Astrocyte (in vitro differentiated cells and primary cell): ENCODE data around the gene FZR1. TPM values are rescaled to one million over a fixed set of nuclear protein-coding genes. Genes with fewer than 3 reads are reported as not detected.
"Not testable (repeated sequence)": the region's sequence is repeated elsewhere in the genome, so short reads cannot be mapped to it uniquely, and the experiment has no call there.

Source experiments
- DNase-seq: peaks from one replicate; pipeline ENCODE4 v3.0.0-alpha.2; 2010; ENCODE audit warnings: low read depth
- FAIRE-seq: peaks from 2 replicates; lab custom pipeline; 2011; peaks lifted over from hg19 to GRCh38; lab: Jason Lieb, UNC
- H2AFZ ChIP-seq: 2 replicates; pipeline ENCODE4 v1.6.0; 2012; ENCODE audit warnings: low read depth, low read length, inconsistent platforms
- H3K27ac ChIP-seq: 2 replicates; pipeline ENCODE4 v1.5.1; 2011; ENCODE audit warnings: low read depth, low read length, inconsistent platforms
- H3K27me3 ChIP-seq: 2 replicates; pipeline ENCODE4 v1.6.0; 2011; ENCODE audit warnings: low read length, inconsistent platforms; ENCODE audit not compliant: insufficient read depth
- H3K36me3 ChIP-seq: 2 replicates; pipeline ENCODE4 v1.5.1; 2011; ENCODE audit warnings: low read length, inconsistent platforms; ENCODE audit not compliant: insufficient read depth
- H3K4me1 ChIP-seq: 2 replicates; pipeline ENCODE4 v1.5.1; 2011; ENCODE audit warnings: low read length, inconsistent platforms; ENCODE audit not compliant: insufficient read depth
- H3K4me2 ChIP-seq: 2 replicates; pipeline ENCODE4 v1.6.0; 2012; ENCODE audit warnings: low read length, inconsistent platforms
- H3K4me3 ChIP-seq: 2 replicates; pipeline ENCODE4 v1.5.1; 2011; ENCODE audit warnings: low read depth, mild to moderate bottlenecking, low read length, inconsistent platforms; ENCODE audit not compliant: insufficient read depth
- H3K79me2 ChIP-seq: 2 replicates; pipeline ENCODE4 v1.6.0; 2012; ENCODE audit warnings: mild to moderate bottlenecking, low read length, inconsistent platforms; ENCODE audit not compliant: insufficient read depth
- H3K9ac ChIP-seq: 2 replicates; pipeline ENCODE4 v1.6.0; 2012; ENCODE audit warnings: mild to moderate bottlenecking, low read length, inconsistent platforms
- H3K9me3 ChIP-seq: 2 replicates; pipeline ENCODE4 v1.5.1; 2012; ENCODE audit warnings: low read depth, mild to moderate bottlenecking, low read length, inconsistent platforms; ENCODE audit not compliant: insufficient read depth
- H4K20me1 ChIP-seq: 2 replicates; pipeline ENCODE4 v1.6.0; 2012; ENCODE audit warnings: low read length, inconsistent platforms; ENCODE audit not compliant: insufficient read depth
- H3K27ac Mint-ChIP-seq: one replicate; pipeline ENCODE4 v1.8.0; 2021; ENCODE audit warnings: mild to moderate bottlenecking, mixed read lengths; ENCODE audit not compliant: unreplicated experiment
- H3K27me3 Mint-ChIP-seq: one replicate; pipeline ENCODE4 v1.8.0; 2021; ENCODE audit warnings: low read depth, mixed read lengths; ENCODE audit not compliant: unreplicated experiment
- H3K36me3 Mint-ChIP-seq: one replicate; pipeline ENCODE4 v1.8.0; 2021; ENCODE audit warnings: low read depth, mixed read lengths; ENCODE audit not compliant: unreplicated experiment
- H3K4me1 Mint-ChIP-seq: one replicate; pipeline ENCODE4 v1.8.0; 2021; ENCODE audit warnings: low read depth, mixed read lengths; ENCODE audit not compliant: unreplicated experiment
- H3K4me3 Mint-ChIP-seq: one replicate; pipeline ENCODE4 v1.8.0; 2021; ENCODE audit warnings: mild to moderate bottlenecking, moderate library complexity, mixed read lengths; ENCODE audit not compliant: unreplicated experiment
- H3K9me3 Mint-ChIP-seq: one replicate; pipeline ENCODE4 v1.8.0; 2021; ENCODE audit warnings: mild to moderate bottlenecking, mixed read lengths; ENCODE audit not compliant: unreplicated experiment
- CTCF ChIP-seq: IDR thresholded peaks from 2 replicates; pipeline ENCODE4 v1.5.1; 2011; ENCODE audit warnings: low read depth, mild to moderate bottlenecking, inconsistent platforms, low read length, moderate library complexity; ENCODE audit not compliant: insufficient read depth
- EZH2 ChIP-seq: IDR thresholded peaks from 2 replicates; pipeline ENCODE4 v1.6.1; 2012; ENCODE audit warnings: mild to moderate bottlenecking, low read length, inconsistent platforms; ENCODE audit not compliant: insufficient read depth
- total RNA-seq: library from RNA; stranded (reverse); gene quantifications from 2 replicates; pipeline ENCODE4 v1.2.1, GENCODE V29; 2021

Gene FZR1
- total RNA-seq, 1 donor from 2014 or later = 51.8 TPM

GRCh38 chr19:3506384-3507340 lies 551 bp downstream of the FZR1 start:
- Histone ChIP-seq H3K4me3 (peak overlapping the region; percentile 82), H3K27me3 (no peaks in the 10 kb centered on the region), H3K36me3 (no peaks in the 10 kb centered on the region), H3K27ac (peak overlapping the region; percentile 80), H3K9ac (peak overlapping the region; percentile 89), H4K20me1 (peaks cover 44% of the 10 kb centered on the region), H3K4me2 (peak overlapping the region; percentile 100), H2AFZ (peak overlapping the region; percentile 25), H3K4me1 (peaks cover 36% of the 10 kb centered on the region), H3K79me2 (peaks cover 55% of the 10 kb centered on the region), H3K9me3 (no peaks in the 10 kb centered on the region)
- Mint-ChIP-seq H3K27ac (peak overlapping the region; percentile 93), H3K36me3 (peaks cover 6% of the 10 kb centered on the region), H3K4me3 (peak overlapping the region; percentile 94), H3K9me3 (no peaks in the 10 kb centered on the region), H3K27me3 (no peaks in the 10 kb centered on the region), H3K4me1 (peaks cover 24% of the 10 kb centered on the region)
- TF ChIP-seq EZH2 = no peak
- DNase-seq (no peak), FAIRE-seq (no peak)

- Mint-ChIP-seq H3K4me3 (peak overlapping the region; percentile 94), H3K9me3 (no peaks in the 10 kb centered on the region), H3K36me3 (peaks cover 6% of the 10 kb centered on the region), H3K27ac (peak overlapping the region; percentile 93), H3K27me3 (no peaks in the 10 kb centered on the region), H3K4me1 (peaks cover 24% of the 10 kb centered on the region)
- Histone ChIP-seq H3K4me1 (peaks cover 36% of the 10 kb centered on the region), H2AFZ (peak overlapping the region; percentile 9), H3K9ac (peak overlapping the region; percentile 89), H4K20me1 (peaks cover 52% of the 10 kb centered on the region), H3K4me2 (peak overlapping the region; percentile 100), H3K4me3 (peak overlapping the region; percentile 82), H3K79me2 (peaks cover 64% of the 10 kb centered on the region), H3K36me3 (no peaks in the 10 kb centered on the region), H3K27ac (peak overlapping the region; percentile 62), H3K27me3 (no peaks in the 10 kb centered on the region), H3K9me3 (no peaks in the 10 kb centered on the region)
- TF ChIP-seq EZH2 (no peak), CTCF (no peak)
- no peak for DNase-seq
- FAIRE-seq = no peak
Measured at GRCh38 chr19:3507371-3508120, 1.4 kb downstream of the FZR1 start.

GRCh38 chr19:3508121-3508661 lies 2.1 kb downstream of the FZR1 start:
- not testable (repeated sequence) for FAIRE-seq, H3K36me3 Mint-ChIP-seq, H3K9me3 ChIP-seq, H2AFZ ChIP-seq, H3K27me3 ChIP-seq, H3K36me3 ChIP-seq, H3K9me3 Mint-ChIP-seq, H3K27me3 Mint-ChIP-seq, DNase-seq, H3K4me3 ChIP-seq
- peak overlapping the region; percentile 72 for H3K9ac ChIP-seq
- H3K4me1 ChIP-seq = peaks cover 36% of the 10 kb centered on the region
- Mint-ChIP-seq H3K4me1 (peaks cover 24% of the 10 kb centered on the region), H3K4me3 (peak overlapping the region; percentile 94), H3K27ac (peak overlapping the region; percentile 84)
- H3K79me2 ChIP-seq = peaks cover 70% of the 10 kb centered on the region
- peaks cover 59% of the 10 kb centered on the region for H4K20me1 ChIP-seq
- H3K4me2 ChIP-seq = peak overlapping the region; percentile 100
- peak overlapping the region; percentile 88 for H3K27ac ChIP-seq
